SKM-1 (cell line): Measurements from ENCODE around the gene SOWAHC.

ENCODE experiments used
- DNase-seq: peaks from one replicate; lab custom pipeline; 2025; ENCODE audit not compliant: unreplicated experiment; lab: John Stamatoyannopoulos, UW

SOWAHC gene

DNA sequence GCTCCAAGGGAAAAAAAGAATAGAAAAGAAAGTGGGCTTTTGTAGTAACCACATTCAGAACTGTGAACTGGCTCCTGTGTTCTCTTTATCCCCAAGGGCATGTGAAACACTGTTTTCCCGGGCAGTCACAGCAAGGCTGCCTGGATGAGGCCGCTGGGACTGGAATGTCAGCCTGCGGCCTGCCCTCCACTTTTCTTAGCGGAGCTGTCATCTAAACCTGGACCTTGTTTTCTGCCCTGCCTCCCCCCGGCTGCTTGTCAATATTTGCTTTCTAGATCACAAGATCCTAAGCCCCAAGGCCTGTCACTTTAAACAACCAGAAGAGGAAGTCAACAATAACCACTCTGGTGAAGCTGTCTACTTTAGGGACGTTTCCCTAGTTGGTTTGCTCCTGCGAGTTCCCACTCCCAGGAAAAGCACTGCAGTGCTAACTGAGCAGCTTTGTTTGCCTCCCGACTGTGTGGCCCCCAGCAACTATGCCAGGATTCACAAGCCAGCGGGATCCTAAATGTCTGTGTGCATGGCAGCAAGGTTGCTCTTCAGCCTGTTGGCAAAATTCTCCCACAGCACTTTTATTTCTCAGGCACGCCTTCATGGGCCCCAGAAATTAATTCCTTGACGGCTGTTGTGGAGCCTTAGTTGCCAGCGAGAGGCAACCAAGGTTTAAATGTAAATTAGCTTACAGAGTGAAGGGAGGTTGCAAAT, 30.6 kb downstream of the SOWAHC start:
- DNase-seq = peak; percentile 11

DNA sequence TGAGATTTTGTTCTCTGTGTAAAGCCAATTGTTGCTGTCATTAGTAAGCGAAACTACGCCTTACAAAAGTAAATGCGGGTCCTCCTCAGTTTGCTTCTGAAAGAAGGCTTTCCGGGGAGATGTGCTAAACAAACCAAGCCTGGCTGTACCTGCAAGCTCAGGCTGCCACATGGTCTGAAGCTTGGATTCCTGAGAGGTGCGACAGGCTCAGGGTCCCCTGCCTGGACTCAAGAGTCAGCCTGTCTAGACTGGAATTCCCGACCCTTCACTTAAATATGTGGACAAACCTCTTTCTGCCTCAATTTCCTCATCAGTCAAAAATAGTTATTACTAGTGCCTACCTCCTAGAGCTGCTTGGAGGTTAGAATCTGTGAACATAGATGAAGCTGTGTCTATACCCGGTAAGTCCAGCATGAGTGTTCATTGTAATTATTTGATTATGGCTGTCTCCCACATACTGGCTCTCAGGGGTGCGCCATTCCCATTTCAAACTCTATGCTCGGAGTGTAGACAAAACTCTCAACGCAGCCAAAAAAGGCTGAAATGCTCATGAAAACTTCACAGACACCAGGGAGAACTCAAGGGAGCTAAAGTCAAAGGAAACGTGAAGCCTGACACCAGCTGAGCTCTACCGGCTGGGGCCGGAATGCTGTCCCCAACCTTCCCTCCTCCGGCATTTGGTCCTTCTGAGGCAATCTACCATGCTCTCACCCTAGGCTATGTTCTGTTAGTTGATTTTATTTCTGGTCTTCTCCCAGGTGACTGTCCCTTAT, 31.4 kb downstream of the SOWAHC start:
- DNase-seq = no peak

- no peak for DNase-seq
Measured at GRCh38 chr2:109646961-109647360, 32.8 kb downstream of the SOWAHC start.

DNA sequence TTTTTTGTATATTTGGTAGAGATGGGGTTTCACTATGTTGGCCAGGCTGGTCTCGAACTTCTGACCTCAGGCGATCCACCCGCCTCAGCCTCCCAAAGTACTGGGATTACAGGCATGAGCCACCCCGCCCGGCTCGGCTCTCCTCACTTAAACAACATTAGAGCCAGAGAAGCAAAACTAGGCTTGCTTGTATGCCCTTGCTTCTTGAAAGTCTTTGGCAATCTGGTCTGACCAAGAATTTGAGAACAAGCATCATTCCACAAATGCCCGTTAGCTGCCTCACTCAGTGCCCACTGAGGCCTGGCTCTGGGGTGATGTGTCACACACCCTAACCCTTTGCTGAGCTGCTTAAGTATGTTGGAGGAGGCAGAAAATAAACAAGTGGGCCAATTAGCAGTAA, 33.5 kb downstream of the SOWAHC start:
- DNase-seq = no peak

DNA sequence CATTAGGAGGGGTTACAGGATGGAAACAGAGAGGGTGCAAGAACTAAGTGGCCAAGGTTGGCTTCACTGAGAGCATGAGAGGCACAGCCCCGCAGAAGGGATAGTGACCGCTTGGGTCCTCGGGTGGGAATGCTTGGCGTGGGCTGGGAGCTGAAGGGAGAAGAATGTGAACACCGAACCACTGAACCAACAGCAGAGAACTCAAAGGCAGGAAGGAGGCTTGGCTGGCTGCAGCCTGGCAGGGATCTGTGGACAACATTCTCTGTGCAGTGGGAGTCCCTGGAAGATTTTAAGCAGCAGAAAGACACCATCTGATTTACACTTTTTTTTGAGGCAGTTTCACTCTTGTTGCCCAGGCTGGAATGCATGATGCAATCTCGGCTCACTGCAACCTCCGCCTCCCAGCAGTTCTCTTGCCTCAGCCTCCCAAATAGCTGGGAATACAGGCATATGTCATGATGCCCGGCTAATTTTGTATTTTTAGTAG, 33.9 kb downstream of the SOWAHC start:
- no peak for DNase-seq

DNA sequence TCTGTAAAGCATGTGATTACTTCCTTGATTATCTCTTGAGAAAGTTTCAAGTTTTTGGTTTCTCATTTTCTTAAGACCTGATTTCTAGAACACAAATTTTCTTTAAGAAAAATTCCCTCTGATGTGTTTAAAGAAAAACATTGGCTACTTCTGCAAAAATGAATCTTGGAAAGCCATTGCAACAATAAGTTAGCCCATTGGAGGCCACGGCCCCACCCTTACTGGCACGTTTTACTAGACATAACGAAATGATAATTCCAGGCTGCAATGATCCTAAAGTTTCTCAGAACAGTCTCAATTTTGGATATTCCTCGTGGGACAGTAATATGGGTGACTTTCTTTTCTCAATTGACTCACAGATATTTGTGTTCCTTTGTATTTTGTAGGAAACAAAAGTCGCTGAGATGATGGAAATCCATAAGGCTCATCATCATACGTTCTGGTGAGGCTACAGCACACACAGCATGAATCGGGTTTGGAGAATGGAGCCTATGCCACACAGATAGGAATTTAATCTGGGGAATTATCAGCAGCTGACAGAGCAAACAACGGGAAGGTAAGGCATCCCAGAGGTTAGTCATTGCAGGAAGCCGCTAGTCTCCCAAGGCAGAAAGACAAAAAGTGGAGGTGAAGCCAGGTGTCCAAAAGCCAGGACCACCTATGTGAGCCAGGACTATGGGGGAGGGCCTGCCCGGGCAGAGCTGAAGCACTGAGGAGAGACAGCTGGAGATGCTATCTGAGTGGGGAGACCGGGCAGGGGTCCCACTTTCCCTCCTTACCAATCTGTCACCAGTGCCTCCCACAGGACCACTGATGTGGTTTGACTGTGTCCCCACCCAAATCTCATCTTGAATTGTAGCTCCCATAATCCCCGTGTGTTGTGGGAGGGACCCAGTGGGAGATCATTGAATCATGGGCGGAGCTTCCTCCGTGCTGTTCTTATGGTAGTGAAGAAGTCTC, 35.9 kb downstream of the SOWAHC start:
- no peak for DNase-seq

DNA sequence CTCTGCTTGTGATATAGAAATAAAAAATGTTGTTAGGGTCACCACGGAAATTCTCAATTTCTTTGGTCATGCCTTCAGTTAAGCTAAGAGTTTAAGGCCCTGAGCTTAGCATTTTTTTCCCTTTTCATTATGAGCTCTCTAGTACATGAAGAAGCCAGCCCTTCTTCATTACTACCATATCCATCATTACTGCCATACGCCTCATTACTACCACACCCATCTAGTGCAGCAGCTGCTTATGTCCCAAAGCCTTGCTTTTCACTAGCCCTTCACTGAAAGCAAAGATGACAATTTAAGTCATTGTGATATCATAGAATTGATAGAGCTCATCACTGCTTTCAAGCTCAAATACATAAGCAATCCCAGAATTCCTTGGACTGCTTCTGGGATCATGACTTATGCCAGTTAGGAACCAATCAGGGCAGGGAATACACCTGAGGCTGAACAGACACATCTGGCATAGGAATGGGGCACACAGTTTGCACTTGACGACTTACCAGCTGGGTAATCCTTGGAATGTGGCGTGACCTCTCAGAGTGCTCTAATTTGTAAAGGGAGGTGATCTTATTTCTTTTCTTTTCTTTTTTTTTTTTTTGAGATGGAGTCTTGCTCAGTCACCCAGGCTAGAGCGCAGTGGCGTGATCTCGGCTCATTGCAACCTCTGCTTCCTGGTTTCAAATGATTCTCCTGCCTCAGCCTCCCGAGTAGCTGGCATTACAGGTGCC, 40.3 kb downstream of the SOWAHC start:
- DNase-seq = no peak

- no peak for DNase-seq
Measured at GRCh38 chr2:109655287-109655686, 41.1 kb downstream of the SOWAHC start.

- no peak for DNase-seq
Measured at GRCh38 chr2:109659396-109660045, 45.4 kb downstream of the SOWAHC start.

- no peak for DNase-seq
Measured at GRCh38 chr2:109660046-109660860, 46.1 kb downstream of the SOWAHC start.

DNA sequence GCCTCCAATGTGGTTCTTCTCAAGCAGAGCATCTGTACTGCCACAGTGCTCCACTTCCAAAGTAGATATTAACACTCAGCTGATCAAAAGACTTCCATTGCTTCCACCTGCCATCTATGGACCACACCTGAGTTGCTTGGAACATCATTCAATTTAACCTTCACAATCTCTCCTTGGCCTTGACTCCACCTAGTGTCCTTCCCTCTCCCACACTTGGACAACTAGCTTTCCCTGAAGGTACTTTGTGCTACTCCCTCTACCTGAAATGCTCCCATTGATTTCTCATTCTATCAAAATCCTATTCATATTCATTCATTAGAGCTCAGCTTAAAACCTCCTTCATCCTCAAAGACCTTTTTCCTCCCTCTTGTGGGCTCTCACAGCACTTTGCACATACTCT, 48.7 kb downstream of the SOWAHC start:
- no peak for DNase-seq

DNA sequence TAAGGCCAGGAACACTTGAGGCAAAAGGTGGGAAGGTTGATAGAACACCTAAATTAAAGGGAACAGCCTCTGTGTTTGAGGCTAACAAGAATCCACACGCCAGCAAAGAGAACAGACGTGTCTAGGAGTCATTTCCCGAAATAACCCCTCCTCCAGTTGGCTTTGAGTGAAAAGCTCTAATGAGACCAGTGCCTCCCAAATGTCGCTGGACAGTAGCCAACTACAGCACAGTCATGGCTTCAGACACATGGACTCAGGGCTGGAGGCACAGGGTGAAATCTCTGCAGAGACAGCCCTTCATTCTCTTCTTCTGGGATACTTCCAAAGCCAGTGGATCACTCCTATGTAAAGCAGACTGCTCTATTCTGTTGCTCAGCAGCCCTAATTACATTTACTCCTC, 49.6 kb downstream of the SOWAHC start:
- DNase-seq = no peak

GRCh38 chr2:109666466-109666865, 52.3 kb downstream of the SOWAHC start:
- no peak for DNase-seq
